NOMO-1 treated with dmso at 0.1 percent for 144 hours (cell line): Measurements from ENCODE around the gene GRIK3.

Experiments used
- DNase-seq: peaks from one replicate; lab custom pipeline; 2025; ENCODE audit not compliant: unreplicated experiment; lab: John Stamatoyannopoulos, UW

Gene GRIK3

GRCh38 chr1:37017720-37018119, 16.6 kb downstream of the GRIK3 start:
- no peak for DNase-seq

- DNase-seq: no peak
Measured at GRCh38 chr1:37016121-37016520, 18.2 kb downstream of the GRIK3 start.

DNA sequence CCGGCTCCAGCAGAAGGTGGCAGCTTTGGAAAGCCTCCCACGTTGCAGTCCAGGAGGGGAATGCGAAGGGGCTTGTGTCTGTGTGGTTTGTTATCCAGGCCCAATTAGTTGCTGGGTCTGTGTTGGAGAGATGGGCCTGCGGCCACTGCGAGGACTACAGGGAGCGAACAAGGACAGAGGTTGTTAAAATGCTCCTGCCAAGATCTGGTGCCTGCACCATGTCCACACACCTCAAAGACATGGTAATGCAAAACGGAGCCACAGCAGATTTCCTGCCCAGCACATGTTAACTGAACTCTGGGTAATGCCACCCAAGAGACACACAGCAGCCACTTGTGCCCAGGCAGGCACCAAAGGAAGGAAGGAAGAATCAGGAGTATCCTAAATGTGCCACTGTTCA, 18.6 kb downstream of the GRIK3 start:
- no peak for DNase-seq

DNA sequence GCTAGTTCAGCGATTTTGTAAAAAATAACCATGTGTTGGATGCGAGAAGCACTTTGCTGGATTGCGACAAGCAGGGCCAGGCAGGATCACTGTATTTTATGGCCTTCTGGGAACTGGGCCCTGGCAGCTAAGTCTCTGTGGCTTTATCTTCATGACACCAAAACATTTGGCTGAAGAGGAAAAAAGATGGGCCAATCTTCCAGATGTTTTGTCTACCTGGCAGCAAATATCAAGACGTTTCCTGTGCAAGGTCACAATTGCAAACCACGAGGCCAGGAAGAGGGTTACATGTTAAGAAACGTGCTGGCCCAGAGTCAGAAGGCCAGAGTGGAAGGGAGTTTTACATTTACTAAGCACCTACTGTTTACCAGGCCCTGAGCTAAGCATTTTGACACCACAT, 22.1 kb downstream of the GRIK3 start:
- no peak for DNase-seq

- no peak for DNase-seq
Measured at GRCh38 chr1:37010011-37010410, 24.3 kb downstream of the GRIK3 start.

GRCh38 chr1:37009521-37009920, 24.8 kb downstream of the GRIK3 start:
- DNase-seq: no peak

GRCh38 chr1:37006132-37006868, 28.0 kb downstream of the GRIK3 start:
- DNase-seq: no peak

DNA sequence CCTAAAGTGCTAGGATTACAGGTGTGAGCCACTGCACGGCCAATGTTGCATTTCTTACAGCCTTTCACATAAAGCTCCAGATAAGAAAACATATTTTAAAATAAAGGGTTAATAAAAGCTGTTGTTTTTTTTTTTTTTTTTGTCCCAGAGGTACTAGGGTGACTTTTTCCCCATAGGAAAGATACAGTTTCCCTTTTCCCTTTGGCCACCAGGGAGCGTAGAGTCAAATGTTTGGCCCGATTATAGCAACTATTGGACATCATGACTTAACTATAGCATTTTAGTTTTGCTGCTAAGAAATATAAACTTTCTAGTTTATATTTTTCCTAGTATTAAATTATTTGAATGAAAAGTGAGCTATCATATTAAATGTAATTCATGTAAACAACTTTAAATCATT, 31.4 kb downstream of the GRIK3 start:
- DNase-seq: no peak

GRCh38 chr1:37001703-37002102, 32.6 kb downstream of the GRIK3 start:
- no peak for DNase-seq

- DNase-seq: no peak
Measured at GRCh38 chr1:36996106-36996505, 38.2 kb downstream of the GRIK3 start.

- DNase-seq: no peak
Measured at GRCh38 chr1:36994868-36995267, 39.4 kb downstream of the GRIK3 start.

- no peak for DNase-seq
Measured at GRCh38 chr1:36994294-36994693, 40.0 kb downstream of the GRIK3 start.

GRCh38 chr1:36992139-36992943, 42.0 kb downstream of the GRIK3 start:
- DNase-seq: no peak

DNA sequence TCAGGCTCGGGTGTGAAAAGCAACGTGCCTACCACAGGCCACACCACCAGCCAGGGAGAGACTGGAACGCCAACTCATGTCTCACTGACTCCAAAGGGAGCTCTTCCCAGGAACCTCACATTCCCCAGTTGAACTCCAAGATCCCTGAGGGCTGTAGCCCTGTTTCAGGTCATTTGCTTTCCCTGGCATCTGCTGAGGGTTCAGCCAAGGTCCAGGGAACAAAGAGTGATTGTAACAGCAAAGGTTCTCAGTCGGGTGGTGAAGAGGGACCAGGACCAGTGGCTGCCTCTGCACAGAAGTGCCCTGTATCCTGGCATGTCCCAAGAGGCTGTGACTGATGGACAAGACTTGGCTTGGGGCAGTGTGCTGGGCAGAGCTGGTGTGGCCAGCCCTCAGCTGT, 42.8 kb downstream of the GRIK3 start:
- no peak for DNase-seq

DNA sequence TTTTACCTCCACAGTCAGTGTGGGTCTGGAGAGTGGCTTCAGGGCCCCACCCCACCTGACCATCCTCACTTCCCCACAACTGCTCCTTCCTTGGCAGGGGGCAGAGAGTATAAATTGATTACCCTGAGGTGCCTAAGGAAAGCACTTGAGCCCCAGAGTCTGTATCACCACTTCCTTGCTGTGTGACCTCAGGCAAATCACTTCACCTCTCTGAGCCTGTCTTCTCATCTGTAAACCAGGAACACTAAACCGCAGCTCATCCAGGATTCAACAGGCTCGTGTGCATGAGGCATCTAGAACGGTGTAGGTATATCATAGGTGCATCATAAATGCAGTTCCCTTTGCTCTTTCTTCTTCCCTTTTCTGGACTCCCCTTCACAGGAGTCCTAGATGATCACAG, 43.4 kb downstream of the GRIK3 start:
- no peak for DNase-seq

DNA sequence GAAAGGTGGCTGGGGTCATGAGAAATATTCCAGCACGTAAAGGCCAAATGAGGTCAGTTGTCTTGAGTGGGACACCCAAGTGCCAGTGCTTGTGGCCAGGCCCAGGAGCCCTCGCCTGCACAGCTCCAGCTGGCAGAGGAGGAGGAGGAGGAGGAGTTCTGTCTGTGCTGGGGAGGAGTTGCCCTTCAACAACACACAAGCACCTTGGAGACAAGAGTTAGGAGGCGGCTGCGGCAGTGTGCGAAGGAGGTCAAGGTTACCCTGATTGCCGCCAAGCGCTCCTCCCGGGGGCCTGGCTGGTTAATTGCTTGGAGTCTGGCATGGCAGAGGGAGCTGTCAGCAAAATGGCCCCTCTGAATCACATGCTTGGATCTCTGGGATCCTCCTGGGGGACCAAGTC, 45.1 kb downstream of the GRIK3 start:
- no peak for DNase-seq

DNA sequence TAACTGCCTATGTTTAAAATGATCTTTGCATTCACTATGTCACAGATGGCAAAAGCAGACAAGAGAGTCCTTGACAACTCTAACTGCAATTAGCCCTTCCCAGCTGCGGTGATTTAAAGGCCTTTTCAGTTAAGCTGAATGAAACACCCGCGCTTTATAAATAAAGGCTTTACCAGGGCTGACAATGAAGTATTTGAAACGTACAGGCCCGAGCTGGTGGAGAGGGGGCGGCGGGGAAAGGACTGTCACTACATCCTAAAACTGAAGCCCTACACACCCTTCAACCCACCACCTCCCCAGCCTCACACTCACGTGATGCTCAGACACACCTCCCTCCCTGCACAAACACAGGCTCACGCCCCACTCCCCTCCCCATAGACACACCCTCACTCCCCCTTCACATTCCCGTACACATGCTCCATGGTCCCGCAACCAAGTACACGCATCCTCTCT, 45.5 kb downstream of the GRIK3 start:
- DNase-seq: no peak

DNA sequence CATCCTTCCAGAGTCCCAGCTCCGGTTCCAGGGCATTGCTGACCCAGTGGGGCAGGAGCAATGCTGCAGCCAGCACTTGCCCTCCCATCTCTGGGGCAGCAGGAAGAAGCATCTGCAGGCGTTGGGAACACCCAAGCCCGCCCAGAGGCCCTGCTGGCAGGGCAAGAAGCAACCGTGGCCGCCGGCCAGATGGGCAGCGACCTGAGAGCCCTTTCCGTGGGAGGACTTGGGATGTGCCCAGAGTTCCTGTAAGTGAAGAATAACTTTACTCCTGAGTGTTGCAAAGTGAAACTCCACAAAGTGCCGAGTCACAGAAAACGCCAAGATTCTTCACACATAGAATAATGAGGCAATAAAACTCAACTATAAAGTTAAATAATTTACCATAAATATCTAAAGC, 46.0 kb downstream of the GRIK3 start:
- no peak for DNase-seq

- no peak for DNase-seq
Measured at GRCh38 chr1:36987276-36987675, 47.0 kb downstream of the GRIK3 start.

GRCh38 chr1:36986241-36986985, 47.9 kb downstream of the GRIK3 start:
- no peak for DNase-seq

- no peak for DNase-seq
Measured at GRCh38 chr1:36984675-36985074, 49.6 kb downstream of the GRIK3 start.

GRCh38 chr1:36984026-36984425, 50.3 kb downstream of the GRIK3 start:
- DNase-seq: no peak
